GM12878 (cell line): ENCODE data around the gene PLAGL1. TPM values are rescaled to one million over a fixed set of nuclear protein-coding genes. Genes with fewer than 3 reads are reported as not detected.

Experiments used
- ATAC-seq: fragments of 200-7000 bp; cut with Tn5 transposase; 3 replicates; pipeline ENCODE4 v1.9.1; 2020; ENCODE audit warnings: mild to moderate bottlenecking, moderate library complexity
- BruUV-seq: library from RNA; stranded (reverse); fragments of 400-500 nt; replicated peaks from 2 replicates; lab custom pipeline; 2021; lab: Mats Ljungman, UMichigan
- CTCF ChIA-PET: fragments of 300-600 bp; sonication (Branson Sonifier 250); formaldehyde crosslinking; extraction: SDS; loops from one replicate; lab custom pipeline; 2021; ENCODE audit warnings: inconsistent platforms; lab: Yijun Ruan, JAX
- POLR2A ChIA-PET: fragments of 350-600 bp; formaldehyde crosslinking; extraction: SDS; loops from one replicate; lab custom pipeline; 2021; ENCODE audit warnings: inconsistent platforms; lab: Charles Lee
- RAD21 ChIA-PET: fragments of 300-600 bp; sonication (Branson Sonifier 250); formaldehyde crosslinking; loops from one replicate; lab custom pipeline; 2023; ENCODE audit warnings: antibody characterized with exemption; ENCODE audit not compliant: unreplicated experiment; lab: Charles Lee
- SMC1A ChIA-PET: fragments of 300-600 bp; sonication (Branson Sonifier 250); formaldehyde crosslinking; loops from one replicate; lab custom pipeline; 2023; ENCODE audit not compliant: unreplicated experiment, uncharacterized antibody; lab: Charles Lee
- DNase-seq: peaks from one replicate; pipeline ENCODE4 v3.0.0-alpha.2; 2011; ENCODE audit warnings: low read depth, low spot score
- FAIRE-seq: peaks from 3 replicates; lab custom pipeline; 2011; peaks lifted over from hg19 to GRCh38; lab: Jason Lieb, UNC
- H2AFZ ChIP-seq: 2 replicates; pipeline ENCODE4 v1.6.0; 2011; ENCODE audit warnings: low read depth, low read length, control low read depth; ENCODE audit not compliant: control insufficient read depth
- H3K27ac ChIP-seq: 2 replicates; pipeline ENCODE4 v1.5.1; 2011; ENCODE audit warnings: control low read depth; ENCODE audit not compliant: control insufficient read depth, insufficient read depth
- H3K27me3 ChIP-seq, 2 experiments: replicated peaks in 1 of 2; 2 replicates each; pipeline versions ENCODE4 v1.6.0 to v1.6.1; 2011; ENCODE audit warnings: low read length in 1 of 2; ENCODE audit not compliant: control insufficient read depth in 2 of 2, insufficient read depth in 2 of 2
- H3K36me3 ChIP-seq, 2 experiments: 2 replicates each; pipeline ENCODE4 v1.5.1; 2011; ENCODE audit warnings: low read length in 1 of 2; ENCODE audit not compliant: control insufficient read depth in 2 of 2, insufficient read depth in 2 of 2
- H3K4me1 ChIP-seq: 2 replicates; pipeline ENCODE4 v1.6.1; 2011; ENCODE audit warnings: mild to moderate bottlenecking, low read length, moderate library complexity, mixed read lengths; ENCODE audit not compliant: control insufficient read depth, insufficient read depth
- H3K4me2 ChIP-seq: 2 replicates; pipeline ENCODE4 v1.6.0; 2011; ENCODE audit warnings: control low read depth; ENCODE audit not compliant: control insufficient read depth, insufficient read depth
- H3K4me3 ChIP-seq: fragments of 200-600 bp; sonication (generic); 2 replicates; pipeline ENCODE4 v1.5.1; 2016
- H3K79me2 ChIP-seq: 2 replicates; pipeline ENCODE4 v1.6.0; 2011; ENCODE audit warnings: low read length; ENCODE audit not compliant: control insufficient read depth, insufficient read depth
- H3K9ac ChIP-seq: 2 replicates; pipeline ENCODE4 v1.8.0; 2011; ENCODE audit warnings: low read length, control low read depth, mixed read lengths; ENCODE audit not compliant: control insufficient read depth, insufficient read depth
- H3K9me3 ChIP-seq: replicated peaks from 3 replicates; pipeline ENCODE4 v1.5.1; 2011; ENCODE audit warnings: mild to moderate bottlenecking, low read length; ENCODE audit not compliant: control insufficient read depth, insufficient read depth
- H4K20me1 ChIP-seq: 2 replicates; pipeline ENCODE4 v1.6.0; 2011; ENCODE audit not compliant: control insufficient read depth, insufficient read depth
- BHLHE40 ChIP-seq, 2 experiments: fragments of 450-650 bp in 1 of 2; IDR thresholded peaks; 2 replicates each; pipeline ENCODE4 v1.6.1; 2011 to 2017; ENCODE audit warnings: low read depth in 2 of 2, borderline replicate concordance in 1 of 2, improper control_type of control experiment in 1 of 2, low read length in 1 of 2, mild to moderate bottlenecking in 1 of 2
- CHD4 ChIP-seq: fragments of 200-600 bp; sonication (generic); IDR thresholded peaks from 2 replicates; pipeline ENCODE4 v1.6.1; 2016; ENCODE audit warnings: mild to moderate bottlenecking
- EED ChIP-seq: sonication (generic); IDR thresholded peaks from 2 replicates; pipeline ENCODE4 v1.6.1; 2016; ENCODE audit warnings: antibody characterized with exemption, low read depth
- ETV6 ChIP-seq, 2 experiments: fragments of 450-650 bp in 1 of 2; IDR thresholded peaks in 1 of 2; conservative IDR thresholded peaks in 1 of 2; 2 replicates each; pipeline ENCODE4 v1.6.1; 2014; ENCODE audit warnings: antibody characterized with exemption in 1 of 2, borderline replicate concordance in 1 of 2, low read depth in 1 of 2, mild to moderate bottlenecking in 1 of 2, moderate library complexity in 1 of 2
- MEF2B ChIP-seq: fragments of 450-650 bp; IDR thresholded peaks from 2 replicates; pipeline ENCODE4 v1.6.1; 2018; ENCODE audit warnings: mild to moderate bottlenecking, moderate library complexity; ENCODE audit not compliant: partially characterized antibody, poor library complexity, severe bottlenecking
- NBN ChIP-seq: fragments of 450-650 bp; IDR thresholded peaks from 2 replicates; pipeline ENCODE4 v1.6.1; 2016
- NFIC ChIP-seq: IDR thresholded peaks from 2 replicates; pipeline ENCODE4 v1.6.1; 2012; ENCODE audit warnings: low read depth, mild to moderate bottlenecking, inconsistent platforms, low read length, moderate library complexity
- NFYA ChIP-seq: IDR thresholded peaks from 2 replicates; pipeline ENCODE4 v1.6.1; 2011; ENCODE audit warnings: low read depth, mild to moderate bottlenecking, low read length, improper control_type of control experiment, borderline replicate concordance
- RUNX3 ChIP-seq: IDR thresholded peaks from 2 replicates; pipeline ENCODE4 v1.6.1; 2012; ENCODE audit warnings: low read length, inconsistent platforms
- SPI1 ChIP-seq: IDR thresholded peaks from 2 replicates; pipeline ENCODE4 v1.6.1; 2011; ENCODE audit warnings: low read depth, mild to moderate bottlenecking, low read length, moderate library complexity, borderline replicate concordance; ENCODE audit not compliant: insufficient read depth
- ZBTB4 ChIP-seq: fragments of 450-650 bp; formaldehyde crosslinking; IDR thresholded peaks from 2 replicates; pipeline ENCODE4 v1.4.0; 2022; ENCODE audit warnings: mild to moderate bottlenecking, moderate library complexity
- WGBS: methylation state at CpG from one replicate; pipeline ENCODE4 v1.1.6; 2016; ENCODE audit warnings: low lambda C conversion rate; ENCODE audit not compliant: insufficient replicate concordance, insufficient coverage; ENCODE audit errors: missing lambda C conversion rate; 5-methylcytosine and 5-hydroxymethylcytosine counted together
- in situ Hi-C: fragments of 300-500 bp; cut with MboI; formaldehyde crosslinking; loops from 9 replicates; pipeline ENCODE4 v1.14.3; 2018; ENCODE audit warnings: mixed read lengths
- intact Hi-C: fragments of 100-400 bp; cut with micrococcal nuclease; formaldehyde crosslinking; loops from one replicate; pipeline ENCODE4 v1.14.2; 2022; ENCODE audit not compliant: unreplicated experiment
- polyA plus RNA-seq, 11 experiments: library from polyadenylated mRNA; depleted of rRNA in 4 of 11; unstranded in 6 of 11; stranded (reverse) in 5 of 11; fragments of >200 nt; fragmentation: Nextera tagmentation in 4 of 11; fragmentation: Illumina TruSeq in 1 of 11; extraction: Ambion mirVana in 4 of 11; extraction: Trizol in 1 of 11; gene quantifications; 1 replicate in 1 of 11; 2 replicates in 10 of 11; pipeline versions ENCODE4 v1.2.1 to v1.2.3, GENCODE V29; 2011 to 2016; ENCODE audit warnings: inconsistent platforms in 2 of 11, missing spikeins in 2 of 11, low read depth in 1 of 11
- total RNA-seq, 4 experiments: library from RNA; depleted of rRNA in 3 of 4; stranded (reverse); fragments of >200 nt in 3 of 4; fragmentation: Illumina TruSeq in 1 of 4; extraction: Trizol in 1 of 4; gene quantifications; 2 replicates each; pipeline versions ENCODE4 v1.2.1 to v1.2.3, GENCODE V29; 2013 to 2021

PLAGL1 gene
- total and polyA plus RNA-seq, 10 of the 15 experiments (the other 5 are each of a cell fraction or from before 2014, with no cell fraction given): 2.6 to 19.1 (median 5.7) TPM

- Histone ChIP-seq H3K4me3 (no peak overlapping the region), H3K9me3 (no peaks in the 10 kb centered on the region), H3K4me2 (no peak overlapping the region), H4K20me1 (no peaks in the 10 kb centered on the region), H3K79me2 (no peaks in the 10 kb centered on the region), H3K27me3 (no peaks in the 10 kb centered on the region), H3K27ac (no peak overlapping the region), H3K4me1 (peaks cover 5% of the 10 kb centered on the region; the same call in 1 of the 2 replicates), H3K9ac (no peak overlapping the region), H2AFZ (no peak overlapping the region), H3K36me3 (no peaks in the 10 kb centered on the region)
- 13% methylated on average over 4 of the region's 4 CpGs for WGBS
- ChIA-PET SMC1A (interaction anchor here (0.6 to 8.0 kb wide), 29 partner anchors 8 to 541 kb away, joined by 3 to 112 read pairs (median 4); partner anchors contain the start of gene LTV1), POLR2A (interaction anchor here (1.0 to 1.3 kb wide), 3 partner anchors 19 to 157 kb away, joined by 4 read pairs; no protein-coding TSS in a partner anchor), CTCF (interaction anchor here (1.0 to 9.6 kb wide), 50 partner anchors 7 to 426 kb away, joined by 3 to 244 read pairs (median 6); partner anchors contain the start of genes LTV1 and SF3B5), RAD21 (interaction anchor here (0.9 to 7.4 kb wide), 16 partner anchors 9 to 425 kb away, joined by 3 to 119 read pairs (median 4); no protein-coding TSS in a partner anchor)
- intact Hi-C loops: no loop called here
- DNase-seq (no peak), ATAC-seq (peak; percentile 15; the same call in 1 of the 3 replicates), FAIRE-seq (no peak)
- in situ Hi-C loops: no loop called here
- BruUV-seq: no TSS peak
- TF ChIP-seq MEF2B: no peak
- TF ChIP-seq CHD4: no peak
- TF ChIP-seq BHLHE40 (IDR thresholded peaks at IDR 0.05; ENCODE audit: borderline replicate concordance in 1 of 2, low read depth in 2 of 2, low read length in 1 of 2): no peak
- TF ChIP-seq RUNX3: peak; percentile 52; the same call in 1 of the 2 replicates
- peak; percentile 51; the same call in 1 of the 2 replicates for TF ChIP-seq EED
- TF ChIP-seq SPI1: peak; percentile 55
- no peak for TF ChIP-seq NBN
- peak; percentile 25; the same call in 1 of the 2 replicates for TF ChIP-seq NFIC
- no peak for TF ChIP-seq ZBTB4 (CRISPR knock-in tag)
- TF ChIP-seq ETV6 (conservative IDR thresholded peaks at IDR 0.05 in 1 of 2, IDR thresholded peaks at IDR 0.05 in 1 of 2; ENCODE audit: borderline replicate concordance in 1 of 2, low read depth in 1 of 2): peak in 1 of 2 experiments; percentile 23; a peak in 1 of 4 replicates
- TF ChIP-seq NFYA: no peak
Observed at GRCh38 chr6:143939364-143939763, 68.7 kb downstream of the PLAGL1 start.
